HG03439 (cell line): ENCODE measurements around the gene AKAP6.
"Not testable (repeated sequence)": the region's sequence is repeated elsewhere in the genome, so short reads cannot be mapped to it uniquely, and the experiment has no call there.

Experiments used
- ATAC-seq: cut with Tn5 transposase; IDR thresholded peaks from one replicate; pipeline ENCODE4 v1.9.1; 2021; ENCODE audit warnings: mild to moderate bottlenecking, moderate library complexity; ENCODE audit not compliant: unreplicated experiment

AKAP6 gene

DNA sequence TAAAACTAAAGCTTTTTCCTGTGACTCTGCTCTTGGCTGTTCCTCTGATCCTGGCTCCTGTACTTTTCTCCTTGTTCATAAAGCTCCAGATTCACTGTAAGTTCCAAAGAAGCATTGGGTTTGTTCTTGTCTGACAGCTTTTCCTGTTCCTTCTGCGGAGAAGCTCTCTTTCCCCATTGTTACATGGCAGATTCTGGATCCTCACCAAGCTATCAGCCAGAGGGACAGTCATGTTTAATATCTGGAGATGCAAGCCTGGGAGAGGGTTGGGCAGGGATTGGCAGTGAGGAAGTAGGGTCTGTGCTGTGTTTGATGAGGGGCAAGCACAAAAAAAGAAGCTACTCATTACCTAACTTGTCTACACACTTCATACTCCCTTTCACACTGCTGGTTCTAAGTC, 107.9 kb downstream of the AKAP6 start:
- no peak for ATAC-seq

DNA sequence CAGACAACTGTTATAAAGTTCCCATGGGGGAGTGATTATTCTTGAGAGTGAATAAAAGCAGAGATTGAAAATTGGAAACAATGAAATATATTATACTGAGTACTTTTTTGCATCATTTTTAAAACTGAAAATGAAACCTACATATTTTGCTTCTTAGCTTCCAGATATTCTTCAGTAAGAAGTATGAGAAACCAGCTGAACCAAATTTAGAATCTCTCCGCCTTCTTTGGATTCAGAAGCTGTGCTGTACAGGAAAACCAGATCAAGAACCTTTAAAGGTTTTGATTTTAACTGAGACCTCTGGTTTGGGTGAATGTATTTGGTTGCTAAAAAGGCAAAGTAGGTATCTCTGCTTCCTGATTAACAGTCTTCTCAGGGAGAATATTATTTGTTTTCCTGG, 109.4 kb downstream of the AKAP6 start:
- no peak for ATAC-seq

DNA sequence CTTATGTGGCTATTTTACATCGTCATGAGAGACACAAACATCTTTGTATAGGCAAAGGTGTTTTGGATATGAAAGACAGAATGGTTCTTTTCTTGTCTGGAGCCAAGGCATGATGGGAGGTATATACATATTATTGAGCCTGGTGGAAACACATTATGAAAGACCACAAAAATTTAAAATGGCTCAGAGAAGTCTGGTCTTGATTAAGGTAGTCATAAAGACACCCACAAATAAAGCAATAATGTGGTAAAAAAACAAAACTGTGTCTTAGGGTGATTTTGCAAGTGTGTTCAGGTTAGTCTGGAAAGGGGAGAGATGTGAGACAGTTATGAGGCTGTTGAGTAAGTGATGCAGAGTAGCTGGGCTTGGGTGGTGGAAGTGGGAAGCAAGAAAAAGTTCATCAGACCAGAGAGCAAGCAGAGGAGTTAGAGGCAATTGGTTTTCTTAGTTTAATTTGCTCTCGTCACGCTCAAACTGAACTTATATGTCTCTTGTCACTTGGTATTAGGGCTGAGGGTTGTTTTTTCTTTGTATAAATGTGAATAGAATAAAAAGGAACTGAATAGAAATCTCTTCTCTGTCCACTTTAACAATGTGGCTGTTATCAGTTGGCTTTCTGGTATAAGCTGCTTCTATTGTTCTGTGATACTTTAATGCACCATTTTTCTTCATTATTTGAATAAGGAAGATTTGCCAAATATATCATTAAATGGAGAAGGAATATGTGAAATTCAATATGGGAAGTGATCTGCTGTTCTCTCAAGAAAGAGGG, 115.0 kb downstream of the AKAP6 start:
- no peak for ATAC-seq

DNA sequence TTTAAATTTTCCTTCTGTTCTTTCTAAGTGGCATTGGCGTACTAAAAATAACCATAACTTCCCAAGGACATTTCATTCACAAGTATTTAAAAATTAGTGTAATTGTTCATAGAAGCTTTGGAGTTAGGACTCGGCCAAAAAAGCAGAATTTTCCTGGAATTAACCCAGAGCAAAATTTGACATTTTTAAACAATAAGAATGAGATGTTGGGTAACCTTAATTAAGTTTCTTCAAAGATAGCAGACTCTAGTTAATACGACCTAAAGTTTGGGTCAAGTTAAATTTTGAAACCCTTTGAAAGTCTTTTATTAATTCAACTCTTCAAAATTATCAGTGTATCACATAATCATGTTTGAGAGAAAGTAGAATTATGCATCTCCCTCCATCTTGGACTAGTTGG, 118.3 kb downstream of the AKAP6 start:
- no peak for ATAC-seq

DNA sequence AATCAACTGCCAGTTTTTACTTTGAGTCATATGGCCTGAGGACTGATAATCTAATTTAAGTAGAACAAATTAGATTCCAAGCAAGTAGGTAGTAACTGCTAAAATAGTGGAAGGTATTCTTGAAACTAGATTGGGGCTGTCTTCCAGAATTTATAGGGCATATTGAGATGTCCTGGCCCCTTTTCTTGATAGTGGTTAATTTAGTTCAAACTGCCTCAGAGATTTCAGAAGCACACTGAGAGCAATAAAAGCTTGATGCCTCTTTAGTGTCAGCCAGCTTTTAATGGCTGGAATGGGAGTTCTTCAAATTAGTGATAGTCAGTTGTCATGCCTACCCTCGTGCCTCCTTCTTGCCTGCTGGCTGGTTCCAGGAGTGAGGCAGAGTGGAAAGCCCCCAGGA, 120.5 kb downstream of the AKAP6 start:
- no peak for ATAC-seq

DNA sequence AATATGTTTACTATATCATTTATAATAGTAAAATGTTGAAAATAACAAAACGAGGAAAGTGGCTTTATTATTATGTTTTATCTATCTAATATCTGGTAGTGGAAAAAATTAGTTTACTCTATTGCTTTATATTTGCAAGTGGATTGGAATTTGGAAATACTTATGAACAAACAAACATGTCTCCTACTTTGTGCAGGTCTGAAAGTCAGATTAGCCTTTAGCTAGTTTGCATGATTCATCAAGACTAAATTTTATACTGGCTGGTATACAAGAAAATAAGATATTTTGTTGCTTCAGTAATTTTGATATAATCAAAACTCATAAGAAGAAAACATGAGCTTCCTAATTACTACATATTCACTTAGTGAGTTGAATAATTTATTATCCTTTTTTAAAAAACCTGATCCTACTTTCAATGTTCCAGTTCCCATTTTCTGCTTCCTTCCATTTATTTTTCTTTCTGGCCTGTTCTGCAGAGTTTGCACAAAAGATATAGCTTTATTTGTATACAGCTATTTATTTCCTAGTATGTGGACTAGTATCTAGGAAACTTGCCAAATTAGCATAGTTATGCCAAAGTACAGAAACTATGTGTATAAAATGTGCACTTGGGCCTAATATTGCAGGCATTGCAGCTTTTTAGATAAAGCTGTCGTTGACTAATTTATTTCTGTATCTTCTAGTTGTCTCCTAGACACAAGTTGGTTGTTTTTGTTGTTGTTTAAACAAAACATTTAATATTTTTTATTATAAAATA, 122.0 kb downstream of the AKAP6 start:
- ATAC-seq: no peak

DNA sequence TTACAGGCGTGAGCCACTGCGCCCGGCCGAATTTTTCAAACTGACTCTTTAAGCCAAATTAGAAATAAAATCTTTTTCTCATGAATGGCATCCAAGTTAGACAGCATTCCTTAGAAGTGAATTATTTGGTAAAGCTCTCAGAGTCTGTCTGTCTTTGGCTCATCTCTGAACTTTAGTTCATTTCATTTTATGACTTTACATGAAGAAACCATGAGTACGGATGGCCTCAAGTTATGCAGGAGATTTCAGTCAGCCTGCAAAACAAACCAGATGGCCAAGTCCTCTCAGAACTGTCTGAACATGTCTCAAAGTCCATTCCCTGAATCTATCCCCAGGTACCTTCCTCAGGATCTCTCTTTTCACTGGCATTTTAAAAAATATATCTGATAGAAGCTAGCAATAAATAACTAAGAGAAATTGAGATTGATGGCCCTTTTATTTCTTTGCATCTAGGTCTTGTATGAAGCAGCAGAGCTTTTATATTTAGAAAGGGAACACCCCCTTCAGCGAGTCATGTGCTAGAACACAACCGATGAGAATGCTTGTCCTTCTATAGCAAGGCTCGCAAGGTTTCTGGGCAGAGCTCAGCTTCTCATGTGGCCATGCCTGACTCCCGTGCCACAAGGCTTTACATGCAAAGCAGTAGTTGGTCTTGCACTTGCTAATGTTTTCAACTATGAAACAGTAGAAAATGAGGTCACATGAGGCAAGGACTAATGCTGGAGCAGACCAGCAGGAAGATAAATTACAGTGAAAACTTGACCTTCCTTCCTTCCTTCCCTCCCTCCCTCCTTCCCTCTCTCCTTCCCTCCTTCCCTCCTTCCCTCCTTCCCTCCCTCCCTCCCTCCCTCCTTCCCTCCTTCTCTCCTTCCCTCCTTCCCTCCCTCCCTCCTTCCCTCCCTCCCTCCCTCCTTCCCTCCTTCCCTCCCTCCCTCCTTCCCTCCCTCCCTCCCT, 125.0 kb downstream of the AKAP6 start:
- no peak for ATAC-seq

DNA sequence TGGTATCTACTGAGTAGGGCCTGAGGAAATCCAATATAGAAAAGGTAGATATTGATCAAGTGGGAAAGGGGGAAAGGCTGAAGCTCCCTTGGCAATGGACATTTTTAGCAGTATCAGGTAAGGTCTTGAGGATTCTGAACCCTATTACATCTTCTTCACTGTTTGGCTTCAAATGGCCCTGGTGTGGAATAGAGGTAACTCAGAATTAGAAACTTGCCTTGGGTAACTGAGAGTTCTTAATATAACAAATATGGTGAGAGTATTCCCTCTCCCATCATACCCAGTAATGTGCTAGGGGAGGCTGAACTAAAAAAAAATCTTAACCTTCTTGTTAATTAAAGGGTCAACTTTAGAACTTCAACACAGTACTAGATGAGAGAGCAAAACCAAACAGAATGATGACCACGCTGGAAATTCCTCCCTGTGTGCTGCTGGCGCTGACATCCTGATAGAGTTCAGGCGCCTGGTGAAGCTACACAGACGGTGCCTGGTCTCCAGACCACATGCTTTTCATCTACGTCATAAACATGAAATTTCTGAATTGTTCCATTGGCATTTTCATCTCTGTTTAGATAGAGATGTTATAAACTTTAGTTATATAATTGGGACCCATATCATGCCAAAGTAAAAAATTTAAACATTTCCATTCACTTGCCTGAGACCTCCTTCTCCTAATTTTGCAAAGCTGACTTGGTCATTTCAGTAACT, 128.3 kb downstream of the AKAP6 start:
- ATAC-seq: no peak

DNA sequence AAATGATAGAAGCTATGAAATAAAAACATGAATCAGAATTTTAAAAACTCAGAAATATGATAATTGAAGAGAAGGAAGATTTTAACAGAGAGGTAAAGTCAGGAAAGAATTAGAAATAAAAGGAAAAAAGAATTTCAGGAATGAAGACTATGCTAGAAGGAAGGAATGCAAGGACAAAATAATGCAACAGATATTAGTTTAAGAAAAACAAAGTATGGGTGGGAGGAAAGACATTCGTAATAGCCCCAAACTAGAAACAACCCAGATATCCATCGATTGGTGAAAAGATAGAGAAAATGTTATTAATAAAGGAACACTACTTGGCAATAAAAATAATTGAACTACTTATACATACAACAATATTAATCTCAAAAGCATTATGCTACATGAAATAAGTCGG, 129.6 kb downstream of the AKAP6 start:
- ATAC-seq: no peak

DNA sequence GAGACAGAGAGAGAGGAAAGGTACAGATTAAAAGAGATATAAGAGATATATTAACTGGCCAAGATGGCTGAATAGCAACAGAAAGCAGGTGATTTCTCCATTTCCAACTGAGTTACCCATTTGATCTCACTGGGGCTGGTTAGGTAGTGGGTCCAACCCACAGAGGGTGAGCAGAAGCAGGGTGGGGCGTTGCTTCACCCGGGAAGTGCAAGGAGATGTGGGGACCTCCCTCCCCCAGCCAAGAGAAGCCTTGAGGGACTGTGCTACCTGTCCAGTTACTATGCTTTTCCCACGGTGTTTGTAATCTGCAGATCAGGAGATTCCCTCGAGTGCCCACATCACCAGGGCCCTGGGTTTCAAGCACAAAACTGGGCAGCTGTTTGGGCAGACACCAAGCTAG, 131.2 kb downstream of the AKAP6 start:
- ATAC-seq: no peak

DNA sequence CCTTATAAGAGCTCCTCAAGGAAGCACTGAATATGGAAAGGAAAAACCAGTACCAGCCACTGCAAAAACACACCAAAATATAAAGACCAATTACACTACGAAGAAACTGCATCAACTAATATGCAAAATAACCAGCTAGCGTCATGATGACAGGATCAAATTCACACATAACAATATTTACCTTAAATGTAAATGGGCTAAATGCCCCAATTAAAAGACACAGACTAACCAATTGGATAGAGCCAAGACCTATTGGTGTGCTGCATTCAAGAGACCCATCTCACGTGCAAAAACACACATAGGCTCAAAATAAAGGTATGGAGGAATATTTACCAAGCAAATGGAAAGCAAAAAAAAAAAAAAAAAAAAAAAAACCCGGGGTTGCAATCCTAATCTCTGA, 133.5 kb downstream of the AKAP6 start:
- not testable (repeated sequence) for ATAC-seq

DNA sequence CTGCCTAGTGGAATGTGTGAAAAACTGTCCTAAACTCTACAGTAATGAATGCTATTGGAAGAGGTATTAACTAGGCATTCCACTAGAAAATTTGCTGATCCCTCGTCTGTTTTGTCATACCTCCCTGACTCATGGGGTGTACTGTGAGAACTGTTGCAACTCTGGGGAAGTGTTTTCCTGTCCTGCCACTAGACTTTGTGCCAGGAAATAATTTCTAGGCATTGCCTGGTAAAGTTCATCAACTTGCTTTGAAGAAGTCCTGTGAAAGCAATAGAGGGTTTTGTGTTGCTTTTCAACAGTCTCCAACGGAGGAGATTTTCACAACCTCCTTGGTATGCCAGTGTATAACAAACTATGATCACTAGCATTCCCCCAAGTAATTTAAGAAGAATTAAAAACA, 139.9 kb downstream of the AKAP6 start:
- ATAC-seq: no peak

DNA sequence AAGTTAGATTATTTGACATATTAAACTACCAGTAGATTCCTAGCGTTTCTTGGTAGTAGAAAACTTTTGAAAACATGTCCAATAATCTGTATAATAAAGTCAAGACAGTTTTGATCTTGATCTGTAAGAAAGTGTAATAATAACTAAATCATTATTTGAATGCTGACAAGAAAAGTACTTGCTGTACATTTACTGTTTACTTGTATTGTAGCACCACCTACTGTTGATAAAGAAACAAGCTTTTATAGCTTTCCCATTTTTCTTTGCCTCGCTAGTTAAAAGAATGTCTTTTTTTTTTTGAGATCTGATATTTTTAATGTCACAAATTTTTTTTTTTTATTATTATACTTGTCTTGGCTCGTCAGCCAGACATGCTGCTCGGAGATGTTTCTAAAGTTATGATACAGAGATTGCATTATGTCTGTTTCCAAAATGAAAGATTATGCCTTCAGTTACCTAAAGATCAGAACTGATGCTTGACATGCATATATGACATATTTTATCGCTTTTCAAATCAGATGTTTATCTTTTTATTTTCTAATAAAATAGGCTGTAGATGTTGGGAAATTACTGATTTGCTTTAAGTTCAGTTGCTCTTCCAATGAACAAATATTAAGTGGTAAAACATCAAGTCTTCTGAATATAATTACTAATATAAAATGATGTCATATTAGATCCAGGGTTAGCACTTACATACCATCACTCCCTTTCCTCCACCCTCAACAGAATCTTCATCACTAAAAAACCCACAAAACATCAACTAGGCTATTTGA, 140.5 kb downstream of the AKAP6 start:
- no peak for ATAC-seq

DNA sequence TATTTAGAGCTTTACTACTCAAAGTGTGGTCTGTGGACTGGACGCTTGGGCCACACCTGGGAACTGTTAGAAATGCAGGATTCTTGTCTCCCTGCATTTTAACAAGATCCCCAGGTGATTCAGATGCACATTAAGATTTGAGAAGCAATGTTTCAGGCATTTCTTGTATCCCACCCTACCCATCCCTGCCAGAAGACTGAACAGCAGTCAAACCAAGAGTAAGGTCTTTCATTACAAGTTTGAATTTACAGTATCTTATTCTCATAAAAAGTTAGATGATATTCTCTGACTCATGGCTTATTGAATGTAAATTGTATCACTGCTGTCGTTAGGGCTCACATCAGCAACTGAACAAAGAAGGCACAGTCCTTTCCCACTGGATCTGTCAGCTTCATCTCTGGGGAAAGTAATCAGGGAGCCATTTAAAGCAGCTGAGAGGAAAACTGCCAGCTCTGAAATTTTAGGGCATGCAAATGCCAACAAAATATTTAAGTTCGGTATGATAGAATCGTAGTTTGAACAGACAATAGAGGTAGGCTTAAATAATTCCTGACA, 141.1 kb downstream of the AKAP6 start:
- ATAC-seq: no peak

DNA sequence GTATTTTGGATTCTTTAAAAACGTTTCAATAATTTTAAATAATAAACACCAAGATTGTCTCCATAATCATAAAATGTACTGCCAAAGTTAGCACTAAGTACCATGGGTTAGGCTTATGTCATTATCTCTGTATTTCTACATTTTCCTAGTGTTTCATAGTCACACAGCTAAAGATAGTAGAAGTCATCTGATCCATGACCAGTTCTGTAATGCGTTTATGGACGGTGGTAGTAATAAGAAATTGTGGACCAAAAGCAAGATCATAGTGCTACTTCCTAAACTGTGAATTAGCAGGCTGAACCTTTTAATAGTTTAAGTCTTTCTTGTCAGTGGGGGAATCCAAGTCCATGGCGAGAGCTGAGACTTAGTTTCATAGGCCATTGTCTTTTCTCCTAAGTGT, 142.1 kb downstream of the AKAP6 start:
- ATAC-seq: no peak

DNA sequence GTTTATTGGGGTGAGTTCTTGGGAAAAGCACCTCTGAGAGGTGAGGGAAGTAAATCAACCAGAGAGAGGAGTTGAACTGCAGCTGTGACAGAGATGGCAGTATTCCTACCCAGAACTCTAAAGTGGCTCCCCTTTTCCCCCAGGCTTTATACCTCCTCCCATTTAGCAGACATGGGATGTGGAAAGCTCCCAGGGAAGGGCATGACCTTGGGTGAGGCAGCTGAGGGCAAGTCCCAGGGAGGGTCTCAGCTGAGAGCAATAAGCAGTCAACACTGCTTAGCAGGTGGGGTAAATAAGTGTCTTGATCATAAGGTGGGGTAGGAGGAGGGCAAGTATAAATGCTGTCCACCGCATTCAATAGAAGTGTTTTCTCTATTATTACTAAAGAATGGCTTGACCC, 143.0 kb downstream of the AKAP6 start:
- ATAC-seq: no peak

DNA sequence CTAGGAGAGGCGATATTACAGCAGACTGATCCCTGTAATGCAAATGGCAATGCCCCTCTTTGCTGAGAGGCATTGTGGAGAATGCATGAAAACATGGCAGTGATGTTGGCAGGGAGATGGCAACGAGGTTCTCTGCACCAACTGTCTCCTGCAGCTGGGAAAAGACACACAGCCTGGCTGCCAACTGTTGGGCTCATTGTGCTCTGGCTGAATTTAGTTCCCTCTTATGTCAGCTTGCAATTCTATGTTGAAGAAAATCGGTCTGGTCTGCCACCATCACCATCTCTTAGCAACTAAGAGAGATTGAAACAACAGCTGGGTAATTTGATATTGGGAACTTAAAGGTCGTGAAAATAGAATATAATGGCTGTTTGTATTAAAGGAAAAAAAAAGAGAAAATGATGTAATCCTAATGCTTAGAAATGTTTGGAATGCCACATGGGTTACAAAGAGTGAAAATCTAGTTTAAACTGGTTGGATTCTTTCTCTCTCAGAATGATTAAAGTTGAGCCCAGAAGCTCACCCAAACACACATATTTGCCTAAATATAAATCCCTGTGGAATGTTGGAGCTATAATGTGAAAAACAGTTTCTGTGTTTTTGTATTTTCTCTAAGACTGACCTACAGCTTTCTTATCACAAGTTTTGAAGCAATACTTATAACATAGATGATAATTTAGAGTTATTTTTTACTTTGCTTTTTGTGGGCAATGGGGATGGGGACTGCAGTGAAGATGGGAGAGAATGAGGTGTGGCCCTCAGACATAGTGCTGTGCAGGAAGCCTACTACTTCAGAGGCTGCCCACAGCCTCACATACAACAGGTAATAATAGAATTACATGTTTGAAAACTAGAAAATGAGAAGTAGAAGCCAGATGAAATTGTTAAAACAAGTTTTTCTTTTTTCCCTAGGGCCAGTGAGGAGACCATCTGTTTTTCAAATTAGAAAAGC, 143.7 kb downstream of the AKAP6 start:
- no peak for ATAC-seq

DNA sequence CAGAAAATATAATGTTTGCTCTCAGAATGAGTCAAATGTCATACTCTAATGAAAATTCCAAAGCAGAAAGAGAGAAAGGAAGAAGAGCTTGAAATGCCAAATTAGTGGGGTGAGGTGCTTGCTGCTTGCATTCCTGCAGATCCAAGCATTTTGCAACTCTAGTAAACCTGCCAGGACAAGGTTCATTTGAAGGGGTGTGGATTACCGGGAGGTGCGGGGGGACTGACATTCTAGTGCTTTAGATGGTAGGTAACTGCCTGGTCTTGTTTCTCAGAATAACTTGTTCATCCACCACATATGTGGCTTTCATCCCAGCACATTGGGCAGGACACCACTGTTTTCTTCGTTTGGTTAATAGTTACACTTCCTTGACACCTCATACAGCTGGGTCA, 144.4 kb downstream of the AKAP6 start:
- ATAC-seq: no peak
